IPS-11a (cell line): ENCODE results near the gene CEP112.

Experiments used
- H3K4me3 ChIP-seq: one replicate; pipeline ENCODE4 v1.5.1; 2013; ENCODE audit warnings: low read depth, low read length, control low read depth

Gene CEP112

DNA sequence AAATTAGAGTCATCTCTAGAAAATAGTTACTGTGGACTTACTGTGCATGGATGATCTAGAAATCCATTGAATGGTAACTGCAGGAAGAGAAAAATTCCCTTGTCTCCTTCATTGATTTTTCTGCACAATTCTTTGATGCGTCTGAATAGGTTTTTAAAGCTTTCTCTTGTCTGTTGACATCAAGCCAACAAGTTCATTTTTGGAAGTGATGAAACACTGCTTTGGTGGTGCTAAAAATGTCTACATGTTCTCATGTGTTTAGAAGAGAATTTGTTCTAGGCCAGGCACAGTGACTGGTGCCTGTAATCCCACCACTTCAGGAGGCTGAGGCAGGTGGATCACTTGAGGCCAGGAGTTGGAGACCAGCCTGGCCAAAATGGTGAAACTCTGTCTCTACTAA lies 573.4 kb downstream of the CEP112 start:
- H3K4me3 ChIP-seq, result no peak overlapping the region

DNA sequence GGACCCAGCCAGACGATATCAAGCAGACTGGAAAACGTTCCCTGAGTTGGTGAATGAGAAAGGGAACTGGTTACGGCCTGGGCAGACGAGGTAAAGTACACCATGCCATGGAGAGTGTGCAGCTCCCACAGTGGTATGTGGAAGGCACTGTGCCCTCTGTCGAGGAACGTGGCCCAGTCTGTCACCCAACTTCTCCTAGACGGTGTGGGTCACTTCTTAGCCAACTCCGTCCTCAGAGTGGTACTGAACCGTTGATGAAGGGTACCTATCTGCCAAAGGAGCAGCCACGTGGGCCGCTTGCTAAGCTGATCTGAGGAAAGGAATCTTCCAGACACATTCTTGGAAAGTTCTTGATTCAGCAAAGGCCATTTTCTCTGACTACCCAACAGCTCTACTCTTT lies 574.4 kb downstream of the CEP112 start:
- no peak overlapping the region for H3K4me3 ChIP-seq

DNA sequence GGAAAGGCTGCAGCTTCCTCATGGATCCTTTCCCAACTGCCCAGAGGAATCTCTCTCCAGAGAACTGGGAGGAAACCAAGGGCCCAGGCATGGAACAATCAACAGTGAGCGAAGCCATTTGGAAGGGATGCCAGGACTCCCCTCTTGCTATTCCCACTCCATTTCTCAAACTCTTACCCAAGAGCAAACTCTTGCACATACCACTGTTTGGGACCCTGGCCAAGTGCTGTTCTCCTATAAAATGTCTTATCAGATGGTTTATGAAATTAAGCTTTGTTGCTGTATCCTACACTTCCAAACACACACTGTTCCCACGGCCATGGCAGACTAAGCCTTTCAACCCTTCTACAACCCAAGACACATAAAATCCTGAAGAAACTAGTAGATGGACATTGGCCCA lies 582.2 kb downstream of the CEP112 start:
- no peak overlapping the region for H3K4me3 ChIP-seq

DNA sequence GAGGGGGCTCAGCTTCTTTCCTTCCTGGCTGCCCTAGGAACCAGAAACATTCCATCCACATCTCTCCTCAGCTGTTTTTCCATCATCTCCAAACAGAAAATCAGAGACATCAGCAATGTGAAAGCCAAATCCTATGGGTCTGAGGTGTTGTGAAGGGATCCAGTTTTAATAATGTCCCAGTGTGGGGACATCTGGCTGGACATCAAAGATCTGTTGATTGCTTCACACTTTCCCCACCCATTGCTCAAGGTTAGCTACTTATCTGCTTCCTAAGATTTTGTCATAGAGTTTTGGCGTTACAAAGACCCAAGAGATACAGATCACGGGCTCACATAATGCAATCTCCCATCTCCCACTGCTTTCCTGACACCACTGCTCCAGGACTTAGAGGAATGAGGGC lies 582.6 kb downstream of the CEP112 start:
- no peak overlapping the region for H3K4me3 ChIP-seq

DNA sequence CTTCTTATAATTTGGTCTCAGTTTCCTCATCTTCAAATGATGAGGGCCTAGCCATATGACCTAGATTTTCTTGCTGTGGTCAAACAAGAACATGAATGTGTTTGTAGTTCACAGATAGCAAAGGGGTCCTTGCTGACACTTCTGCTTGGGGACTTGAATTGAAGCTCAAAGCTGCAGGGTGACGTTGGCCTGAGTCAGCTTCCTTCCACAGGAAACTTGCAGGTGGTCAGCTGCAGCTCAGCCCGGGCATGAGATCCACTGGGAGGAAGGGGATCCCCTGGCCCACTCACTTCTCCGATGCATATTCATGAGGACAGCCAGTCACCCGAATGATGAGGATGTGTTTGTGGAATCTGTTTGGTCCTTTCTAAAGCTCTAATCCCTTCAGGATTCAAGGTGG lies 587.9 kb downstream of the CEP112 start:
- no peak overlapping the region for H3K4me3 ChIP-seq

DNA sequence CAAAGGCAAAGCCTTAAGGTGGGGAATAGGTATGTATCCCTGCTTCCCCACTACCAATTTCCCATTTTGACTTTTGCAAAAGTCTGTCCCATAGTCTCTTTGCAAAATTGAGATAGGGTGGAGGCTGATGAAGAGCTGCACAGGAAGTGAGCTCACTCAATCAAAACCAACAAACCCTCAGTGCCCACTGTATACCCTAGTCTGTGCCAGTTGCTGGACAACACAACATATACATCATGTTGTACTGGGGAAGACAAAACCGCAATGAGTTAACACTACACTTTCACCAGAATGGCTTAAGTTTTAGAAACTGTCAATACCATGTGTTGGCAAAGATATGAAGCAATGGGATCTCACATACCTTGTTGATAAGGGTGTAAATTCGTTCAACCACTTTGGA lies 590.1 kb downstream of the CEP112 start:
- H3K4me3 ChIP-seq, result no peak overlapping the region

DNA sequence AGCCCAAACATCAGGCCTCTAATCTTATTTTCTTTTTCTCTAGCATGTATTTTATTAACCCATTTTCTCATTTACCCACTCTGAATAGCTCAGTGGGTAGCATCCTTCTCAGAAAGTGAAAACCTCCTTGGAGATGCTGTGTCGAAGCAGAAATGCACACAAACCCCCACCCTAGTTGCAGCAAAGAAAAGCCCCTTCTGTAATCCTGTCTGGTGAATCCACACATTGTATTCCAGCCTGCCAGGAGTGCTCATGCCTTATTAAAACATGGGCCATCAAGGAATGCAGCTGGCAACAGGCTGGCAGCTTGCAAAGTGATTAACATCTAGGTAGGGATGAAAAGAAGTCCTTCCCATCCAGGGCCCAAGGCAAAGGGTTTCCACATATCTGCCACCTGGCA lies 590.8 kb downstream of the CEP112 start:
- no peak overlapping the region for H3K4me3 ChIP-seq

DNA sequence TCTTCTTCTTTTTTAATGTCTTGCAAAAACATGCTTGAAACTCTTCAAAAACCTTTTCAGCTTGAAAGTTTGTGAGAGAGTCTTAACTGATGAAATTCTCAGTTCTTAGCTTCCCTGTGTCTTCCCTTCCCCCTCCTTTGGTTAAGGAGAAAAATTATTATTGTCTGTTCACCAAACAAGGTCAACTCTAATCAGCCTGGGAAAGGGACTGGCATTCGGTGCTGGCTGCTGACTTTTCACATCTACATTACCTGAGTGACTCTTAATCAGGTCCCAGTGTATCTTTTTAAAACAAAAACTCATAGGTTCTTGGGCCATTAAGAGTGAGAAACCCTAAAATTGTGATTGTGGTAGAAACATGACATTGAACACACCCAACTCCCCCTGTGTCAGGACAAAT lies 591.4 kb downstream of the CEP112 start:
- H3K4me3 ChIP-seq, result no peak overlapping the region

DNA sequence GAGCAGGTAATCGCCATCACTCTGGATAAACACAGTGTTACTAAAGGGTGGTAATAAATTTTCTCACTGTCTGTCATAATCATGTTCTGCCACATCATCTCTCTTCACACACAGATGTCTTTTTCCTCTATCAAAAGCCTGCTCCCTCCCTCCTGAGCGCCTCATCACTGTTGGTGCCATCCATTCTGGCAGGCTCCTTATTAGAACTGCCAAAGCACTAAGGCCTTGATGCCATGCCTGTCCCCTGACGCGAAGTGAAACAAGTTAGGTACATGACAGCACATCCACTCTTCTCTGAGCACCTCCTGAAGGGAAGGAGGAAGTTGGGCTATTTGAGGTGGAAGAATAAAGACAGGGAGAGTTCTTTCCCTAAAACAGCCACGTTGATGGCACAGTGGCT lies 592.3 kb downstream of the CEP112 start:
- no peak overlapping the region for H3K4me3 ChIP-seq

DNA sequence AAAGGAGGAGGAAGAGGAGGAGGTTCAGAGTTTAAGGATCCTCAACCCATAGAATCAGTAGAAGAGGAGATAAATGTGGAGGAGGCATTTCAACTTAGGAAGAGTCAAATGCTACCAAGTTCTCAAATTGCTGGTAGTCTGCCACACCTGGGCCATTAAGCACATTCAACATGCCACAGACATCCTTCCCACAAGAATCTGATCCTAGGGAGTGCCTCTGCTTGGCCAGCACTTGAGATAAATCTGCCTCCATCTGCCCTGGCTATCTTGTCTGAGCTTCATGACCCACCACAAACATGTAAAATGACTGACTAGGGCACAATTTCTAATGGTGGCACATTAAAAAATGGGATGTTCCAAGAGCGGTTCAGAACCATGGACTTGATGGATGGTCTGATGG lies 593.2 kb downstream of the CEP112 start:
- H3K4me3 ChIP-seq, result no peak overlapping the region

DNA sequence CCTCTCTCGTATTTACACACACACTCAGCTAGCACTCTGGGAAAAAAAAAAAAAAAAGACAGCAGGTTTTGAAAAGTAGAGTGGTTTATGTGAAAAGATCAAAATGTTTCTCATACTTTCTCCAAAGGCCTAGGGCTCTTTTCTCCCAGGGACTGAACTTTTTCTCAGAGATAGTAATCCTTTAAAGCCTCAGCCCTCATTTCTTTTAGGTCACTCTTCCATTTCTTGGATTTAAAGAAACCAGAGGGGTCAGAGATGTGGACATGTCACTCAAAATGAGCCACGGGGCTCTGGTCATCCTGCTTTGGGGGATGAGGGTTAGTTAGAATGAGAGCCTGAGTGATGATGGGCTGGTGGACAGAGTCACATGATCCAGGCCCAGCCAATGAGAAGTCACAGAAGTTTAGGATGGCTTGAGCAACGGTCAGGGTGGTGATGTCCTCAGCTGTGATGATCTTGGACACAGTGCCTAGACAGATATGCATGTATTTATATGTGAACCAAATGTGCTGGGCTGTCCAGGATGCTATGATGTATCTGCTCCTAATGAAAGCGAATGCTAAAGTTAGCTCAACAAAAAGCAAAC lies 596.8 kb downstream of the CEP112 start:
- no peak overlapping the region for H3K4me3 ChIP-seq

DNA sequence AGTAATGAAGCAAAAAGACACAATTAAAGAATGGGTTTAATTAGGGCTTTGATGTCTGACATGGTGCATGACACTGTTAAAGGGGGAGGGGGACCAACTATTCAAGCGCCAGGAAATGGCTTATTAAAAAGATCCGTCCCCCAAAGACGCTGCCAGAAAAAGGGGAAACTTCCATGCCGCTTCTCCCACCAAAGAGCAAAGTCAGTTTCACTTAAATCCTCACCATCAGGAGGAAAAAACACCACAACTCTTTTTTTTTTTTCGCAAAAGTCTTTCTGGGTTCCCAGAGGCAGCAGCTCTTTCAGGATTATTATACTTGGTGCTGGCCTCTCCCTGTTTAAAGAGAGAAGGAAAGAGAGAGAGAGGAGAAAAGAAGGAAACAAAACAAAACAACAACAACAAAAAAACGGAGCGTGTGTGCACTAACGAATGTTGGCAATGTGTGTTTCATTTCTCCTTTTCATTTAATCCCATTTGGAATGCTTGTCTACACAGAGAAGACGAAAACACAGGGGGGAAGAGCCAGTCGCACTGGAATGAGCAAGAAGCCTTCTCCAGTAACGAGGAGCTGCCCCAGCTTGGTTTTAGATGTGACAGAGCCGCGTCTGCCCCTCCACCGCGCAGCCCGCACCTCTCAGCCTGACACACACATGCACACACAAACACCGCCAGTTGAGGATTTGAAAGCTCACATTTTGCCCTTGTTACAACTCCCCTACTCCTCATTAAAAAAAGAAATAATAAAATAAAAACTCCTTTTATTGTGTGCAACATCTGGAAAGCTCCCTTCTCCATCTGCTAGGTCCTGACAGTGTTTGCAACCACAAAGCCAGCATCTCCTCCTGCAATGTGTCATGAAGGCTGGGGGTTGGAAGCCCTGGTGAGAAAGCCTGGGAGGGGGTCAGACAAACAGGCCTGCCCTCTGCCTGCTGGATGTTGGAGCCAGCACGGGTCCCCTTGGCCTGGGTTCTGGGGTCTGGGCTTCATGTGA lies 597.8 kb downstream of the CEP112 start:
- H3K4me3 ChIP-seq, result no peak overlapping the region

DNA sequence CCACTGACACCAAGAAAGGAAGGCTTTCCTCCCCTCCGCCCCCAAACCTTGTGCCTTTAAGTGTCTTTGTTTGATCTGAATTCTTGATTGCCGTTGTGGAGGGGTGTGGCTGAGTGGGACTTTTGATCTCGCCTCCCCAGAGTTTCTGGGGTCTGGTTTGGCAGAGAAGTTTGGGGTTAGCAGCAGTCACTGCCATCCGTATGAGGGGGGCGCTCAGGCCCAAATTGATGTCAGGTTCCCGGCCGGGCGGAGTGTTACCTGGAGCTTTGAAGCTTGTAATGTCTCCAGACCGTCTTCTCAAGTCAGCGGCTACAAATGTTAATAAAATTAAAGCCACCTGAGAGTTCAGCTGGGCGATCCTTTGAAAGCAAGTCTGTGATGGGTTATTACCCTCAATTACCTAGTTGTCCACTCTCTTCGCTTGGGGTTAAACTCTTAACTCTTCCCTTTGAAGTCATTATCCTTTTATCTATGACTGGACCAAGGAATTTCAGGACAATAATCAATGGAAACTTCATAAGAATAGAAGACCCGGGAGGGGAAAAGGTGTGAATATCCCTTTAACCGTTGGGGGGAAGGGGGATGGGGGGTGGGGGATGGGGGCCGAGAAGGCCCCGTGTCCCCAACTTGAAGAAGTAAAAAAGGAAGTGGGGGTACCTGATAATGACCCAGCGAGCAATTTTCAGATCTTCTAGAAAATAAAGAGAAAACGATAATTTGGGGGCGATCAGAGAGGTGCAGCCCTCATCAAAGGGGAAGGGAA lies 598.7 kb downstream of the CEP112 start:
- no peak overlapping the region for H3K4me3 ChIP-seq

DNA sequence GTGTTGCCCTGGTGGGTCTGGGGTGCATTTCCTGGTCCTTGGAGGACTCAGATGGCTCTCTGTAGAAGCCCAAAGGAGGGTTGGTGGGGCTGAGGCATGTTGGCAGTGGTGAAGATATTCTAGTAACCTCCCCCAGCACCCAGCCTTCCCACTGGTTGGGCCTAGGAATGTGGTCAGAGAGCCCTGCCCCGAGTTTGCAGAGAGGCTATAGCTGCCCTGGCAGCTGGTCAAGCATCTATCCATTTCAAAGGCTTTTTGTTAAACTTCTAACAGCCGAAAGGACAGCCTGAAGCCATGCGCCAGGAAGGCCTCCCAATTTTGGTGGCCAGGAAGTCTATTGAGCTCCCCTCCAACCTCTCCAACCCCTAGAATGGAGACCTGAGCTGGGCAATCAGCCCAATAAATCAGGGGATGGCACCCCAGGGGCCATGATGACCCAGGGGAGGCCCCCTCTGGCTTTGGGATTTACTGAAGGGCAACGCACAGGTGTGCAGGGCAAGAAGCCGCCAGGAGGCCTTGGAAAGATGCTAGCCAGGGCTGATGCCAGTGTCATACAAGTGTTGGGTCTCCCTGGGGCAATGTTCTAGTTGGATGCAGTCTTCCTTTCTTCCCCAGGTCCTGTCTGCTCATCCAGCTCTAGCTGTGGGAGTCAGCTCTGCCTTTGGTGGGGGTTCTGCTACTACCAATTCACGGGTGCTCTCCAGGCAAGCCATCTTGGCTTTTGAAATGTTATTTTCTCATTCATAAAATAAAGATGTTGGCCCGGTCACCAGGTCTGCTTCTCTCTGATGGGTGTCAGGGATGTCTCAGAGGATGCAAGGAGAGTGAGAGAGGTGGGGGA lies 599.6 kb downstream of the CEP112 start:
- no peak overlapping the region for H3K4me3 ChIP-seq

DNA sequence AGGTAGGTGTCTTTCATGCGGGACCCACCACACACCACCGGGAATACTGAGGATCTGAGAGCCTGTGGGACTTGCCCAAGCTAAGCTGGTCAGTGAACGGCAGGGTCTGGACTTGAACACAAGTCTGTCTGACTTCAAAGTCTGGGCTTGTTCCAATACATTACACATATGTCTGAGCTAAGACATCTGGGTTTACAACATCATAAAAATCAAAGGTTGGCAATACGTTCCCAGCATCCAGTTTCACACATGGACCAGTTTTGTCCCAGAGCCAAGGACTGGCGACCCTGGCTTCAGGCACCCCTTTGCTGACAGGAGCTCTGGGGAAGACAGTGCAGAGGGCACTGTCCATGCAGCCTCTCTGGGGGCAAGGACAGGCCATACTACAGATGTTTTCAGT lies 602.6 kb downstream of the CEP112 start:
- no peak overlapping the region for H3K4me3 ChIP-seq

DNA sequence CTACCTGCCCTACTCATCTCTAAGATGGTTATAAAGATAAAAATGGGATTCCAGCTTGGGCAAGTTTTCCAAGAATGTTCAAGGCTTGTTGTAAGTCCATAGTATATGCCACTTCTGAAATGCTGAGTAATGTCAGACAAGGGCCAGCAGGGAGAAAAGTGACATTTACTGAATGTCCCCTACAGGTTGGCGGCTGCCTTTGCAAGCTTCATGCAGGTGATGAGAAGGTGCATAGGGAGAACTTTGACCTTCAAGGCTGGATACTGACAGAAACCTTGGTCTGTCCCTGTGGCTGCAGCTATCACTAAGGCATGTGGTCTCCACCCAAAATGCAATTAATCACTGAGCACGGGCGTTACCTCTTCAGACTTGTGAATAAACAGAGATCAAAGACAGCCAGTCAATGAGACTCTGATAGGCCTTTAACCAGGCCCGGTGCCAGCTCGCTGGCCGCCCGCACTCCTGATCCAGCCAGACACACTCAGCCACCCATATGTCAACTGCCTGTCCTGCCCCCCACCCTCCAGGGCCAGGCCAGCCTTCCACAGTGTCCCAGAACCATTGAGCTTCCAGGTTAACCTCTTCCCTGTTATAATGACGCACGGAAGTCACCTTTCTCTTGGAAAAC lies 603.6 kb downstream of the CEP112 start:
- no peak overlapping the region for H3K4me3 ChIP-seq

DNA sequence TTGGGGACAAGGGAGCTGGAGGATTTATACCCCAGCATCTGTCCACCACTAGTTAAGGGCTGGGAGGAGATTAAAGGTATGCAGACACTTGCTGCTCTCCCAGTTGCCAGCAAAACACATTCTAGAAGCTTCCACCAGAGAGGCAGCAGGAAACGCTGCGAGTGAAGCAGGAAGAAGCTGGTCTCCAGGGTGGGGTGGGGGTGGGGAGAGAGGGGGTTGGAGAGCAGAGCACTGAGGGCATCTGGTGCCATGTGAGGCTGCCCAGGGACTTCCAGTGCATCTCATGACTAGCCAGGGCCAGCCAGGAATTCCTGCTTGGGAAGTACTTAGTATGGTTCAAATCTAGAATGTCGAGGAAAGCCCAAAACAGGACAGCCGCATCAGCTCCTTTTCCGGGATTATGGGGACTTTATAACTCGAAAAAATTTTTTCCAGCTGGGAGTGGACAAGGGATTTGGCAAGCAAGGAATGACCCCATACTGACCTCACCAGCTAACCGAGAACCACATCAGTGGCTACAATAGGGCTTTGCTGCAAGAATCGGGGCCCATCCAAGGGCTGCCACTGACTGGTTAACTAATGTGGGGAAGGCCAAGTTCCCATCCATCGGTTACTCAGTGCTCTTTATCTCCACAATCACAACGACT lies 604.3 kb downstream of the CEP112 start:
- H3K4me3 ChIP-seq, result no peak overlapping the region

DNA sequence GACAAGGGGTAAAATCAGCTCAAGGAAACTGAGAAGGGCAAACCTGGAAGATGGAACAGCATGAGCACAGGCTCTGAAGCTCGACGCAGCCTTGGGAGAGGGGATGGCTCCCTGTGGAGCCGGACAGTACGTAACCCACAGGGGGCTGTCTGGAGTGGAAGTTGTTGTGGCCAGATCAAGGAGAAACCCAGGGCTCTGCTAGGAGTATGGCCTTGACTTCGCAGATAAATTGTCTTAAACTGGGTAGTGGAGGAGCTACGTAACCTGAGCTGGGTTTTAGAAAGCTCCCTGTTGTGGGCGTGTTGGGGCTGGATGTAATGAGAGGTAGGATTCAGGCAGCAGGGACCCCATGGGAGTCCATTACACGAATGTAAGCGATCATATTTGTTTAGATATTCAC lies 605.0 kb downstream of the CEP112 start:
- H3K4me3 ChIP-seq, result no peak overlapping the region
